Lung (tissue), 12 donors: Measurements from ENCODE around the gene LDB3. TPM values are rescaled to one million over a fixed set of nuclear protein-coding genes. Genes with fewer than 3 reads are reported as not detected.

ENCODE experiments used
- ATAC-seq: fragments of 200-7000 bp; cut with Tn5 transposase; one replicate; pipeline ENCODE4 v1.9.1; 2020; ENCODE audit warnings: moderate number of reproducible peaks; ENCODE audit not compliant: insufficient read depth, low FRiP score
- DNase-seq, 3 donors: peaks; one replicate each; pipeline ENCODE4 v3.0.0-alpha.2; 2013 to 2017
- H3K27ac ChIP-seq, 2 donors: one replicate each; pipeline ENCODE4 v1.5.1; 2013; ENCODE audit warnings: mild to moderate bottlenecking in 2 of 2, moderate library complexity in 2 of 2, control low read depth in 1 of 2, inconsistent platforms in 1 of 2, low read depth in 1 of 2, low read length in 1 of 2
- H3K27me3 ChIP-seq, 3 donors: one replicate each; pipeline ENCODE4 v1.5.1; 2013; ENCODE audit warnings: low read length in 2 of 3; ENCODE audit not compliant: control insufficient read depth in 3 of 3, insufficient read depth in 3 of 3
- H3K36me3 ChIP-seq, 4 donors: one replicate each; pipeline ENCODE4 v1.5.1; 2013; ENCODE audit warnings: low read length in 4 of 4, mild to moderate bottlenecking in 1 of 4, moderate library complexity in 1 of 4; ENCODE audit not compliant: control insufficient read depth in 4 of 4, insufficient read depth in 4 of 4
- H3K4me1 ChIP-seq, 5 donors: one replicate each; pipeline ENCODE4 v1.5.1; 2013; ENCODE audit warnings: low read length in 5 of 5, mild to moderate bottlenecking in 2 of 5, moderate library complexity in 1 of 5; ENCODE audit not compliant: control insufficient read depth in 5 of 5, insufficient read depth in 5 of 5
- H3K4me3 ChIP-seq: one replicate; pipeline ENCODE4 v1.5.1; 2013; ENCODE audit warnings: mild to moderate bottlenecking, control low read depth, moderate library complexity
- H3K9ac ChIP-seq, 2 donors: one replicate each; pipeline ENCODE4 v1.5.1; 2013; ENCODE audit warnings: low read length in 2 of 2, control low read depth in 1 of 2; ENCODE audit not compliant: insufficient read depth in 1 of 2
- H3K9me3 ChIP-seq, 4 donors: one replicate each; pipeline ENCODE4 v1.5.1; 2013; ENCODE audit warnings: low read length in 3 of 4, mild to moderate bottlenecking in 1 of 4, moderate library complexity in 1 of 4; ENCODE audit not compliant: control insufficient read depth in 4 of 4, insufficient read depth in 3 of 4
- WGBS, 2 donors: extraction: QIAGEN DNeasy Blood & Tissue Kit; methylation state at CpG; one replicate each; pipeline ENCODE4 v1.1.7; 2013; 5-methylcytosine and 5-hydroxymethylcytosine counted together
- polyA plus RNA-seq, 2 donors: library from polyadenylated mRNA; stranded (reverse); fragments of 200-250 nt; gene quantifications; one replicate each; pipeline ENCODE4 v1.2.1, GENCODE V29; 2013
- total RNA-seq, 2 donors: library from RNA; depleted of rRNA in 1 of 2; stranded (reverse); fragments of >200 nt in 1 of 2; gene quantifications; one replicate each; pipeline ENCODE4 v1.2.1, GENCODE V29; 2014 to 2021
- TF ChIP-seq, protein P1 (sequence below): IDR thresholded peaks from 2 replicates; pipeline ENCODE4 v1.5.1; 2012; ENCODE audit warnings: mild to moderate bottlenecking; ENCODE audit errors: control extremely low read depth, extremely low read depth
- donor health status: control.
- donor health status: control.
- donor health status: Bipolar disorder and iron deficiency.
- donor health status: healthy.
- donor health status: DM: yes; HTN: yes; CAD: no.

The LDB3 gene
- total and polyA plus RNA-seq, 4 donors: 0.37 to 3.2 (median 1.5) TPM

DNA sequence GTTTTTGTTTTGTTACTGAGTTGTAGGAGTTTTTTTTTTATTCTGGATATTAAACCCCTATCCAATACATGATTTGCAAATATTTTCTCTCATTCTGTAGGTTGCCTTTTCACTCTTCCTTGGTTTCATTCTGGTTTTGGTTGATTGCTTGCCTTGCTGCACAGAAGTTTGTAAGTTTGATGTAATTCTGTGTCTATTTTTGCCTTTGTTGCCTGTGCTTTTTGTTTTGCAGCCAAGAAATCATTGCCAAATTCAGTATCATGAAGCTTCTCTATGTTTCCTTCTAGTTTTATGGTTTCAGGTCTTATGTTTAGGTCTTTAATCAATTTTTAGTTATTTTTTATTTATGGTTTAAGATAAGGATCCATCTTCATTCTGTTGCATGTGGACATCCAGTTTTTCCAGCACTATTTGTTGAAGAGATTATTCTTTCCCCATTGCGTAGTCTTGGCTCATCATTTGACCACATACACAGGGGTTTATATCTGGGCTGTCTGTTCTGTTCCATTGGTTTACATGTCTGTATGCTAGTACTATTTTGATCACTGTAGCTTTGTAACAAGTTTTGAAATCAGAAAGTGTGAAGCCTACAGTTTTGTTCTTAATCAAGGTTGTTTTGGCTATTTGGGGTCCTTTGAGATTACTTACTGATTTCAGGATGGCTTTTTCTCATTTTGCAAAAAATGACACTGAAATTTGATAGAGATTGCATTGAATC, 114.5 kb downstream of the LDB3 start:
- no peak for ATAC-seq
- H3K27ac ChIP-seq: no peak overlapping the region
- H3K9me3 ChIP-seq: no peaks in the 10 kb centered on the region
- no peak for DNase-seq
- H3K4me3 ChIP-seq: no peak overlapping the region
- peaks cover 0 to 2% (median 0%) of the 10 kb centered on the region in 4 donors for H3K36me3 ChIP-seq
- H3K27me3 ChIP-seq: no peaks in the 10 kb centered on the region
- H3K4me1 ChIP-seq: peaks cover 0 to 19% (median 9%) of the 10 kb centered on the region in 5 donors
- WGBS, 2 donors: 85 to 90% methylated on average over 1 of the region's 1 CpG
- no peak overlapping the region for H3K9ac ChIP-seq
- TF ChIP-seq, protein P1, sequence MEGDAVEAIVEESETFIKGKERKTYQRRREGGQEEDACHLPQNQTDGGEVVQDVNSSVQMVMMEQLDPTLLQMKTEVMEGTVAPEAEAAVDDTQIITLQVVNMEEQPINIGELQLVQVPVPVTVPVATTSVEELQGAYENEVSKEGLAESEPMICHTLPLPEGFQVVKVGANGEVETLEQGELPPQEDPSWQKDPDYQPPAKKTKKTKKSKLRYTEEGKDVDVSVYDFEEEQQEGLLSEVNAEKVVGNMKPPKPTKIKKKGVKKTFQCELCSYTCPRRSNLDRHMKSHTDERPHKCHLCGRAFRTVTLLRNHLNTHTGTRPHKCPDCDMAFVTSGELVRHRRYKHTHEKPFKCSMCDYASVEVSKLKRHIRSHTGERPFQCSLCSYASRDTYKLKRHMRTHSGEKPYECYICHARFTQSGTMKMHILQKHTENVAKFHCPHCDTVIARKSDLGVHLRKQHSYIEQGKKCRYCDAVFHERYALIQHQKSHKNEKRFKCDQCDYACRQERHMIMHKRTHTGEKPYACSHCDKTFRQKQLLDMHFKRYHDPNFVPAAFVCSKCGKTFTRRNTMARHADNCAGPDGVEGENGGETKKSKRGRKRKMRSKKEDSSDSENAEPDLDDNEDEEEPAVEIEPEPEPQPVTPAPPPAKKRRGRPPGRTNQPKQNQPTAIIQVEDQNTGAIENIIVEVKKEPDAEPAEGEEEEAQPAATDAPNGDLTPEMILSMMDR: no peak

DNA sequence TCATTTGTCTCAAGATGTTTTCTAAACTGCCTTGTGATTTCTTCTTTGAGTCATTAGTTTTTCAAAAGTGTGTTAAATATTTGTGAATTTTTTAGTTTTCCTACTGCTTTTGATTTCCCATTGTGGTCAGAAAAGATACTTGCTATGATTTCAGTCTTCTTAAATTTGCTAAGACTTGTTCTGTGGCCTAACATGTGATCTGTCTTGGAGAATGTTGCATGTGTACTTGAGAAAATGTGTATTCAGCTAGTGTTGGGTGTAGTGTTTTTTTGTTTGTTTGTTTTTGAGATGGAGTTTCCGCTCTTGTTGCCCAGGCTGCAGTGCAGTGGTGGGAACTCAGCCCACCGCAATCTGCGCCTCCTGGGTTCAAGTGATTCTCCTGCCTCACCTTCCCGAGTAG, 116.7 kb downstream of the LDB3 start:
- H3K27ac ChIP-seq: no peak overlapping the region
- H3K9ac ChIP-seq: no peak overlapping the region
- H3K27me3 ChIP-seq: no peaks in the 10 kb centered on the region
- H3K36me3 ChIP-seq: peaks cover 0 to 2% (median 0%) of the 10 kb centered on the region in 4 donors
- DNase-seq (no peak), ATAC-seq (no peak)
- H3K4me1 ChIP-seq: peaks cover 0 to 19% (median 9%) of the 10 kb centered on the region in 5 donors
- no peaks in the 10 kb centered on the region for H3K9me3 ChIP-seq
- TF ChIP-seq, protein P1: no peak
- WGBS, 2 donors: 92 to 93% methylated on average over 4 of the region's 4 CpGs
- H3K4me3 ChIP-seq: no peak overlapping the region

Other genes with a start within 250 kb of the LDB3 start
- 10 to 100 TPM; 30.6 to 67.8 TPM for gene WAPL, start 146.7 kb upstream of the LDB3 start, total RNA-seq
- gene WAPL, start 146.7 kb upstream of the LDB3 start, polyA plus RNA-seq: 10 to 100 TPM; 15.0 to 17.3 TPM
- gene OPN4, start 14.0 kb upstream of the LDB3 start, total RNA-seq: under 1 TPM in 1 of 2 donors, not detected in 1; 0.12 TPM
- gene OPN4, start 14.0 kb upstream of the LDB3 start, polyA plus RNA-seq: not detected
- gene BMPR1A, start 88.1 kb downstream of the LDB3 start, total RNA-seq: 10 to 100 TPM; 29.9 to 66.2 TPM
- gene BMPR1A, start 88.1 kb downstream of the LDB3 start, polyA plus RNA-seq: 1 to 10 TPM; 3.8 to 9.6 TPM